CD4-positive, alpha-beta T cell treated with Interleukin-12 subunit alpha and Interleukin-12 subunit beta, for 1 hour (primary cell): Measurements from ENCODE around the gene ZNF672.
"Not testable (repeated sequence)": the region's sequence is repeated elsewhere in the genome, so short reads cannot be mapped to it uniquely, and the experiment has no call there.

Source experiments
- DNase-seq: peaks from one replicate; pipeline ENCODE4 v3.0.0-alpha.2; 2020

ZNF672 gene

GRCh38 chr1:248857201-248857600, 19.2 kb downstream of the ZNF672 start:
- no peak for DNase-seq

GRCh38 chr1:248857749-248858095, 19.7 kb downstream of the ZNF672 start:
- DNase-seq = no peak

- DNase-seq = peak; percentile 22
These were observed 20.3 kb downstream of the ZNF672 start for GRCh38 chr1:248858096-248858890.

GRCh38 chr1:248858891-248859889, 21.2 kb downstream of the ZNF672 start, which contains the start of gene ZNF692:
Gene ZNF692, minus strand, starts transcription at chr1:248859085. Its CDS starts 776 bp downstream, at chr1:248858309.
- DNase-seq = peak; percentile 98

- DNase-seq = no peak
These were observed 22.0 kb downstream of the ZNF672 start for GRCh38 chr1:248860007-248860406.

GRCh38 chr1:248861616-248862015, 23.6 kb downstream of the ZNF672 start:
- DNase-seq = no peak

- no peak for DNase-seq
These were observed 24.6 kb downstream of the ZNF672 start for GRCh38 chr1:248862695-248862997.

GRCh38 chr1:248862998-248863881, 25.2 kb downstream of the ZNF672 start:
- peak; percentile 83 for DNase-seq

GRCh38 chr1:248871837-248872401, 33.9 kb downstream of the ZNF672 start:
- DNase-seq = no peak

GRCh38 chr1:248872752-248873408, 34.9 kb downstream of the ZNF672 start:
- DNase-seq = peak; percentile 50

- DNase-seq = peak; percentile 94
These were observed 35.5 kb downstream of the ZNF672 start for GRCh38 chr1:248873409-248873992.

GRCh38 chr1:248873993-248874533, 36.0 kb downstream of the ZNF672 start:
- peak; percentile 90 for DNase-seq

- no peak for DNase-seq
These were observed 43.2 kb downstream of the ZNF672 start for GRCh38 chr1:248881261-248881660.

- DNase-seq = not testable (repeated sequence)
These were observed 44.4 kb downstream of the ZNF672 start for GRCh38 chr1:248882427-248882826.

GRCh38 chr1:248884632-248885295, 46.7 kb downstream of the ZNF672 start:
- DNase-seq = no peak

- no peak for DNase-seq
These were observed 47.6 kb downstream of the ZNF672 start for GRCh38 chr1:248885646-248886045.

GRCh38 chr1:248886237-248886895, 48.3 kb downstream of the ZNF672 start:
- no peak for DNase-seq

- DNase-seq = not testable (repeated sequence)
These were observed 51.9 kb downstream of the ZNF672 start for GRCh38 chr1:248889914-248890243.

GRCh38 chr1:248890549-248891498, 52.8 kb downstream of the ZNF672 start:
- DNase-seq = no peak
